Stimulated activated CD4-positive, alpha-beta T cell treated with anti-CD3 and anti-CD28 coated beads, Interleukin-12 subunit alpha, Interleukin-12 subunit beta, amount 100 ng/mL, for 24 hours (primary cell): ENCODE measurements around the gene EHBP1L1.
"Not testable (repeated sequence)": the region's sequence is repeated elsewhere in the genome, so short reads cannot be mapped to it uniquely, and the experiment has no call there.

Experiments used
- DNase-seq, 2 experiments: peaks; one replicate each; pipeline ENCODE4 v3.0.0-alpha.2; 2020; ENCODE audit warnings: low read depth in 2 of 2

The EHBP1L1 gene

DNA sequence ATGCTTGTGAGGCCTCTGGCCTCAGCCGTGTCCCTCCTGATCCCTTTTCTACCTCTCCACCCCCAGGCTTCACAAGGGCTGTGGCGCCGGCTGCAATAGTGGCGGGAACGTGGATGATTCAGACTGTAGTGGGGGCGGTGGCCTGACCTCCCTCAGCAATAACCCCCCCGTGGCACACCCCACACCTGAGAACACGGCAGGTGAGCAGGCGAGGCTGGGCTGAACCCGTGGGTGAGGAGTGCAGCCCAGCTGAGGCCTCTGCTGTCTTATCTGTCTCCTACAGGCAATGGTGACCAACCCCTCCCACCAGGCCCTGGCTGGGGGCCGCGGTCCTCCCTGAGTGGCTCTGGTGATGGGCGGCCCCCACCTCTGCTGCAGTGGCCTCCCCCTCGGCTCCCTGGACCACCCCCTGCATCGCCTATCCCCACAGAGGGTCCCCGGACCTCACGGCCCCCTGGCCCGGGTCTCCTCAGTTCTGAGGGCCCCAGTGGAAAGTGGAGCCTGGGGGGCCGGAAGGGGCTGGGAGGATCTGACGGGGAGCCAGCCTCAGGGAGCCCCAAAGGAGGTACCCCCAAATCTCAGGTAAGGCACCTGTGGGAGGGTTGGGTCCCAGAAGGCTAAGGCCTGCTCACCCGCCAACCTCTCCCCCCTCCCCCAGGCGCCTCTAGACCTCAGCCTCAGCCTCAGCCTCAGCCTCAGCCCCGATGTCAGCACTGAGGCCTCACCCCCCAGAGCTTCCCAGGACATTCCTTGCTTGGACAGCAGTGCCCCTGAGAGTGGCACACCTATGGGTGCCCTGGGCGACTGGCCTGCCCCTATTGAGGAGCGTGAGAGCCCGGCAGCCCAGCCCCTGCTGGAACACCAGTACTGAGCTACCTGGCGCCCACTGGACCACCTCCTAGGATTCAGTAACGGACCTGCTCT lies 60.5 kb downstream of the EHBP1L1 start:
- DNase-seq = no peak

GRCh38 chr11:65637032-65637557 lies 61.2 kb downstream of the EHBP1L1 start:
- DNase-seq = no peak

DNA sequence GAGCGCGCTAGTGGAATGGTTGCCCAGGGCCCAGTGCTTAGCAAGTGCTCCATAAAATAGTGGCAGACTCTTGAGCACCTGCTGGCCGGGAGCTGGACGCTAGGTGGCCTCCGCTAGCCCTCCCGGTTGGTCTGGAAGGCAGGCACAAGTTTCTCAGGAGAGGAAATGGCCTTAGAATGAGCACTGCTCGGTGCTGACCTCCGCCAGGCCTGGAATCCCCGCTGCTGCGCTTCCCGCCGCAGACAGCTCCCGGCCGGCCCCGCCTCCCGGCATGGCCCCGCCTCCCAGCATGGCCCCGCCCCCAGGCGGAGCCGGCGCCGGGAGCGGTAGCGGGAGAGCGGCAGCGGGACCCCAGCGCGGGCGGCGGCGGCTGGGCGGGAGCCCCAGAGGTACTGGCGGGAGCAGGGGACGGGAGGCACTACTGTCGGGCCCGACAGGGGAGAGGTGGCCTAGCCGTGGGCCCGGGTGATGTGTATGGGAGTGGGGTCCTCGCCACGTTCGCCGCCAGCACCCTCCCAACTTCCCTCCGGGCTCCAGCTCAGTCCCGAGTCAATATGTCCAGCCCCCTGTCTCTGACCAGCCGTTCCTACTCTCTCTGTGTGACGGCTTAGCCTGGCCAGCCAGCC lies 62.1 kb downstream of the EHBP1L1 start, which contains the start of gene SIPA1:
Gene SIPA1 (plus strand): TSS at position 308 of the 626 bp plus-strand sequence. CDS start 2,821 bp downstream, outside the sequence.
- peak in 1 of 2 experiments; percentile 70 for DNase-seq

- not testable (repeated sequence) for DNase-seq
Measured at GRCh38 chr11:65639228-65639597, 63.4 kb downstream of the EHBP1L1 start.

- DNase-seq = peak in 1 of 2 experiments; percentile 32
Measured at GRCh38 chr11:65639623-65640482, 64.0 kb downstream of the EHBP1L1 start.

DNA sequence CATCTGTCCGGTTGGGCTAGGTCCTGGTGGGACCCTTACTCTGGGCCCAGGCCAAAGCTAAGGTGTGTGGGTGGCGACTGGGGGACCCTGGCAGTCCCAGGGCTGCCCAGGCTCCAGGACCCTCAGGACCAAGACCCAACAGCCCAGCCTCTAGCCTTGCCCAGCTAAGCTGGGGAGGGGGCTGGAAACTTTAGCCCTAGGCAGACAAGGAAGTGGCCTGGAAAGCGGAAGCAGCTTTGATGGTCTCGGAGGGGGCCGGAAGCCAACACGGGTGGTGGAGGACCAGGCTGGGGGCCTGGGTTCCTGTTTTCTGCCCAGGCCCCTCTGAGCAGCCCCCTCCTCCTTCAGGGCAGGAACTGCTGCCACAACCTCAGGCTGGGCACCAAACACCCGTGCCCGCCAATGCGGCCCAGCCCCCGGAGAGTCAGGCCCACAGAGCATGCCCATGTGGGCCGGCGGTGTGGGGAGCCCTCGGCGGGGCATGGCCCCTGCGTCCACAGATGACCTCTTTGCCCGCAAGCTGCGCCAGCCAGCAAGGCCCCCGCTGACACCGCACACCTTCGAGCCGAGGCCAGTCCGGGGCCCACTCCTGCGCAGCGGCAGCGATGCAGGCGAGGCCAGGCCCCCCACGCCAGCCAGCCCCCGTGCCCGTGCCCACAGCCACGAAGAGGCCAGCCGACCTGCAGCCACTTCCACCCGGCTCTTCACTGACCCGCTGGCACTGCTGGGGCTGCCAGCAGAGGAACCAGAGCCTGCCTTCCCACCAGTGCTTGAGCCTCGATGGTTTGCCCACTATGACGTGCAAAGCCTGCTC lies 64.8 kb downstream of the EHBP1L1 start:
- DNase-seq = no peak

DNA sequence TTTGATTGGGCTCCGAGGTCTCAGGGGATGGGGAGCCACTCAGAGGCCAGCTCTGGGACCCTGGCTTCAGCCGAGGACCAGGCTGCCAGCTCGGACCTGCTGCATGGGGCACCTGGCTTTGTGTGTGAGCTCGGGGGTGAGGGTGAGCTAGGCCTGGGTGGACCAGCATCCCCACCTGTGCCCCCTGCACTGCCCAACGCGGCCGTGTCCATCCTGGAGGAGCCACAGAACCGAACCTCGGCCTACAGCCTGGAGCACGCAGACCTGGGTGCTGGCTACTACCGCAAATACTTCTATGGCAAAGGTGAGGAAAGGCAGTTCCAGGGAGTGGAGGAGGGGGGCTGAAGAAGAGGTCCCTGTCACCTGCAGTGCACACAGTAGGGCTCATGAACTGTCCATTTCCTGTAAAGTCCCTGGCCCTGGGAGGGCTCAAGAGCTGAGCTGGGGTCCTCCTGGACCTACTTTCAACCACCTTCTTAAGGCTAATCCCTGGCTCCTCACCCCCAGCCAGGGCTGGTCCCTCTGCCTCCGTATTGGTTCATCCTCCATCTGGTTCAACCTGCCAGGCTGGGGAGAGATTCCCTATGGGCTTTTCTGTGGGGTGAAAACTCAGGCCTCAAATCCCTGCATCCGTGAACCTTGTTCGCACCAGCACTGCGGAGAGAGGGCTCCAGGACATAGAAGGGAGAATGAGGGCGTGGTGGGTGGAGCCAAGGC lies 65.6 kb downstream of the EHBP1L1 start:
- DNase-seq = no peak
